HG03571 (cell line): ENCODE measurements around the gene ERCC2.

Experiments
- ATAC-seq: cut with Tn5 transposase; IDR thresholded peaks from one replicate; pipeline ENCODE4 v1.9.1; 2021; ENCODE audit not compliant: unreplicated experiment

The ERCC2 gene

GRCh38 chr19:45305007-45305406, 65.4 kb downstream of the ERCC2 start:
- ATAC-seq = no peak

DNA sequence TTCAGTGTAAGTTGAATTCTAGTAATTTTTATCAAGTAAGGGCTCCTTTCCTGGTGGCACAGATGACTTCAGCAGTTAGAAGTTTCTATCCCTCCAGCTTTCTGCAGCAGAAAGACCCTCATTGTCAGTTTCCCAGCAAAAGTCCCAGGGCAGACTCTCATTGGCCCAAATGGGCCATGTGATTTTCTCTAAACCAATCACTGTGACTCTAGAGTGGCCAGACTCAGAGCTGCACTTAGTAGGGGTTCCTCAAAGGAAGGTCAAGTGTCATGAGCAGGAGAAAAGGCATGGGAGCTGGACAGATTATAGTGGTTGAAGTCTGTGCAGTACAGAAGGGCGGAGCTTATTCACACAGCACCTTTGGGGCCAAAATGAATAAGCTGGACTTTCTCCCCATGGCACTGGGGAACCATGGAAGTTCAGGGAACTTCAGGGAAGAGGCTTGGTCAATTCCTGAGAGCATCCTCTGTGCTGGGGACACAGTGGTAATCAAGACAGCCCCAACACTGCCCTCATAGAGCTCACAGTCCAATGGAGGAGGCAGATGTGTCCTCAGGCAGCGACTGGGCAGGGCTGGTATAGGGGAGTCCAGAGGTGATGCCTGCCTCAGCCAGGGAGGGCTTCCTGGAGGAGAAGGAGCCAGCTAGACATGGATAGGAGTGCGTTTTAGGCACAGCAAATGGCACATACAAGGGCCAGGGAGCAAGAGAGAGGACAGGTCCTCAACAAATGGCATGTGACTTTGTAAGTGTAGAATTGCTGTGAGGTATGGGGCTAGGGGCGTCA, 66.0 kb downstream of the ERCC2 start:
- no peak for ATAC-seq

GRCh38 chr19:45303269-45304060, 66.9 kb downstream of the ERCC2 start:
- no peak for ATAC-seq

GRCh38 chr19:45302416-45302815, 68.0 kb downstream of the ERCC2 start:
- ATAC-seq = no peak
